Testis (tissue), 2 donors: ENCODE data around the gene NLRP3.

Source experiments
- CTCF ChIP-seq, 3 experiments: fragments of 450-650 bp in 2 of 3; fragments of 200-600 bp in 1 of 3; sonication (generic) in 1 of 3; IDR thresholded peaks; one replicate each; pipeline ENCODE4 v1.5.1; 2016 to 2019; ENCODE audit warnings: antibody characterized with exemption in 3 of 3, mild to moderate bottlenecking in 2 of 3, moderate library complexity in 1 of 3
- POLR2A ChIP-seq: fragments of 450-650 bp; IDR thresholded peaks from one replicate; pipeline ENCODE4 v1.6.1; 2017; ENCODE audit warnings: antibody characterized with exemption, mild to moderate bottlenecking, moderate library complexity

- TF ChIP-seq CTCF (IDR thresholded peaks at IDR 0.05) (no peak), POLR2A (no peak)
Observed at GRCh38 chr1:247456021-247456420, 40.0 kb downstream of the NLRP3 start.
